Hepatocyte (in vitro differentiated cells): Measurements from ENCODE around the gene MRPL38.

ENCODE experiments used
- CTCF ChIP-seq: fragments of 200-600 bp; sonication (generic); IDR thresholded peaks from 2 replicates; pipeline ENCODE4 v1.5.1; 2016; ENCODE audit warnings: antibody characterized with exemption, mild to moderate bottlenecking; ENCODE audit not compliant: poor library complexity
- EZH2 ChIP-seq: fragments of 200-600 bp; sonication (generic); IDR thresholded peaks from 2 replicates; pipeline ENCODE4 v1.6.1; 2016; ENCODE audit warnings: antibody characterized with exemption, mild to moderate bottlenecking, borderline replicate concordance

GRCh38 chr17:75898065-75898464 is 6.6 kb downstream of the MRPL38 start:
- TF ChIP-seq EZH2 (no peak), CTCF (no peak)
